Muscle of leg (tissue), 11 donors: ENCODE results near the gene SNX2. TPM values are rescaled to one million over a fixed set of nuclear protein-coding genes. Genes with fewer than 3 reads are reported as not detected.

Experiments used
- DNase-seq: peaks from one replicate; pipeline ENCODE4 v3.0.0; 2013
- H3K27ac ChIP-seq: one replicate; pipeline ENCODE4 v1.5.1; 2013; ENCODE audit warnings: mild to moderate bottlenecking, low read length, control low read depth
- H3K27me3 ChIP-seq: one replicate; pipeline ENCODE4 v1.6.1; 2013; ENCODE audit warnings: low read length; ENCODE audit not compliant: control insufficient read depth, insufficient read depth
- H3K36me3 ChIP-seq: one replicate; pipeline ENCODE4 v1.6.1; 2013; ENCODE audit warnings: low read length; ENCODE audit not compliant: control insufficient read depth, insufficient read depth
- H3K4me1 ChIP-seq: one replicate; pipeline ENCODE4 v1.6.1; 2013; ENCODE audit warnings: low read length; ENCODE audit not compliant: control insufficient read depth, insufficient read depth
- H3K4me3 ChIP-seq: one replicate; pipeline ENCODE4 v1.5.1; 2013; ENCODE audit warnings: low read length, control low read depth
- H3K9me3 ChIP-seq: replicated peaks from 2 replicates; pipeline ENCODE4 v1.6.1; 2013; ENCODE audit warnings: low read depth, low read length; ENCODE audit not compliant: control insufficient read depth
- WGBS: methylation state at CpG from one replicate; pipeline ENCODE4 v1.1.5; 2013; ENCODE audit warnings: missing lambda C conversion rate; ENCODE audit not compliant: insufficient coverage; 5-methylcytosine and 5-hydroxymethylcytosine counted together
- polyA plus RNA-seq, 8 donors: library from polyadenylated mRNA; unstranded; fragments of 120-200 nt; gene quantifications; one replicate each; pipeline versions ENCODE4 v1.2.1 to v1.2.3, GENCODE V29; 2013; ENCODE audit warnings: inconsistent platforms in 1 of 8, low replicate concordance in 1 of 8; ENCODE audit not compliant: insufficient read length in 8 of 8, insufficient read depth in 1 of 8
- total RNA-seq: library from RNA; stranded (reverse); fragments of 120-200 nt; gene quantifications from one replicate; pipeline ENCODE4 v1.2.4, GENCODE V29; 2013

SNX2 gene
- total and polyA plus RNA-seq, 9 donors, result 46.4 to 65.9 (median 51.6) TPM

DNA sequence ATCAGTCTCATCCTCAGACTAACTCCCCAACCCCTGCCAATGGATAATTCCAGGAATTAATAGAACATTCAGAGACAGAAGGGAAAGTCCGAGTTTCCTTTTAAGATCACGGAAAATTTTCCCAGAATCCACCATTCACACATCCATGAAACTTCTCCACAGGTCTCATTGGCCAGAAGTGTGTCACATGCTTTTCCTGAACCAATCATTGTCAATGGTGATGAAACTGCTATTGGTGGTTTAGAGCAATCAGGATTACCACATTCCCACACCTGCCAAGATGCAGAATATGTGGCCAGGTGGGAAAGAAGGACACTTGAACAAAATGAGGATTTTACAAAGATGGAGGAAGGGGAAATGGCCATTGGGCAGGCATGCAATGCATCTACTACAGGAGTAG is 29.3 kb upstream of the SNX2 start:
- H3K27ac ChIP-seq, result no peak overlapping the region
- no peaks in the 10 kb centered on the region for H3K27me3 ChIP-seq
- no peaks in the 10 kb centered on the region for H3K4me1 ChIP-seq
- H3K4me3 ChIP-seq, result no peak overlapping the region
- WGBS, result no CpG with 5 or more reads among the region's 2 CpGs
- no peak for DNase-seq
- H3K36me3 ChIP-seq, result no peaks in the 10 kb centered on the region
- no peaks in the 10 kb centered on the region for H3K9me3 ChIP-seq

- H3K4me3 ChIP-seq, result no peak overlapping the region
- H3K27me3 ChIP-seq, result no peaks in the 10 kb centered on the region
- no peak for DNase-seq
- no peaks in the 10 kb centered on the region for H3K9me3 ChIP-seq
- H3K4me1 ChIP-seq, result no peaks in the 10 kb centered on the region
- no peak overlapping the region for H3K27ac ChIP-seq
- no CpG with 5 or more reads among the region's 2 CpGs for WGBS
- no peaks in the 10 kb centered on the region for H3K36me3 ChIP-seq
Measured at GRCh38 chr5:122749886-122750285, 25.0 kb upstream of the SNX2 start.

- Histone ChIP-seq H3K4me1 (no peaks in the 10 kb centered on the region), H3K36me3 (no peaks in the 10 kb centered on the region), H3K4me3 (no peak overlapping the region), H3K27ac (no peak overlapping the region), H3K9me3 (no peaks in the 10 kb centered on the region), H3K27me3 (no peaks in the 10 kb centered on the region)
- WGBS, result 63% methylated on average over 6 of the region's 7 CpGs
- peak; percentile 61 for DNase-seq
Measured at GRCh38 chr5:122751293-122751782, 23.5 kb upstream of the SNX2 start.

- Histone ChIP-seq H3K36me3 (no peaks in the 10 kb centered on the region), H3K27me3 (no peaks in the 10 kb centered on the region), H3K27ac (no peak overlapping the region), H3K4me3 (no peak overlapping the region), H3K4me1 (no peaks in the 10 kb centered on the region), H3K9me3 (no peaks in the 10 kb centered on the region)
- no peak for DNase-seq
Measured at GRCh38 chr5:122753500-122753899, 21.4 kb upstream of the SNX2 start.

GRCh38 chr5:122755783-122756182 is 19.1 kb upstream of the SNX2 start:
- Histone ChIP-seq H3K4me3 (no peak overlapping the region), H3K36me3 (no peaks in the 10 kb centered on the region), H3K9me3 (no peaks in the 10 kb centered on the region), H3K4me1 (no peaks in the 10 kb centered on the region), H3K27me3 (no peaks in the 10 kb centered on the region), H3K27ac (no peak overlapping the region)
- DNase-seq, result no peak
- WGBS, result 100% methylated on average over 1 of the region's 2 CpGs

- Histone ChIP-seq H3K4me1 (no peaks in the 10 kb centered on the region), H3K9me3 (no peaks in the 10 kb centered on the region), H3K36me3 (no peaks in the 10 kb centered on the region), H3K27ac (no peak overlapping the region), H3K27me3 (no peaks in the 10 kb centered on the region), H3K4me3 (no peak overlapping the region)
- WGBS, result no CpG with 5 or more reads among the region's 2 CpGs
- peak; percentile 72 for DNase-seq
Measured at GRCh38 chr5:122756264-122756911, 18.5 kb upstream of the SNX2 start.

- H3K27me3 ChIP-seq, result no peaks in the 10 kb centered on the region
- no peak overlapping the region for H3K27ac ChIP-seq
- H3K9me3 ChIP-seq, result no peaks in the 10 kb centered on the region
- no peaks in the 10 kb centered on the region for H3K36me3 ChIP-seq
- WGBS, result no CpG with 5 or more reads among the region's 4 CpGs
- H3K4me3 ChIP-seq, result no peak overlapping the region
- no peaks in the 10 kb centered on the region for H3K4me1 ChIP-seq
- no peak for DNase-seq
Measured at GRCh38 chr5:122757285-122757684, 17.6 kb upstream of the SNX2 start.

DNA sequence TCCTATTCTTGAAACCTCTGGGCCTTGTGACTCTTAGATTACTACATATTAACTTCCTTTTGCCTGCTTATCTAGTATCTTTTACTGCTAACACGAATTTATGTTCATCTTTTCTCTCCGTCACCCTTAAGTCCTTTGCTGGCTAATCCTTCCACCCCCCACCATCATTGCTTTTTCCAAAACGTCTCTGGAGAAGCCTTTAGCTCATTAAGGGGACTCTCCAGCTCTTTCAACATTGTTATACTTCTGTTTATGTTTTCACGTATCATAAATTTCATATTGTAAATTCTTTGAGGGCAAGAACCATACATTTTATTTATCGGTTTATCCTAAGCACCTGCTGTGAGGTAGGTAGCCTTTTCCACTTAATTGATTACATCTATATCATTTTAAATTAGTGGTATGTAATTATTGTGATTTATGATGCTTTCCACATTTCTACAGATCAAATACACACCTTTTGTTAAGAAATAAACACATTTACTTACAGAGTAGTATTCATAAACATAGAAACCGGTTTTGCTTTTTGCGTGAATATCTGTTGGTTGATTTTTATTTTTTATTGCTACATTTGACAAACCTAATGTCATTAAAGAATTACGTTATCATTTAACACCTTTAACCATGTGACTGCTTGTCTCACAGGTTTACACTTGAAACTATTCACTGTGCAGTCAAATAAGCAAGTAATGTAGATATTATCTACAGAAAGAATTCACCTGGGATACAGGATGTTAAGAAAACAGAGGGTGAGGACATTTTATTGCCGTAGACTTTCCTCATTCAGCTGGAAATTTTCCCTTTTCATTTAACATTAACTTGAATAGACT is 15.4 kb upstream of the SNX2 start:
- 65% methylated on average over 3 of the region's 9 CpGs for WGBS
- H3K4me3 ChIP-seq, result no peak overlapping the region
- no peaks in the 10 kb centered on the region for H3K4me1 ChIP-seq
- no peak for DNase-seq
- no peaks in the 10 kb centered on the region for H3K27me3 ChIP-seq
- no peak overlapping the region for H3K27ac ChIP-seq
- no peaks in the 10 kb centered on the region for H3K9me3 ChIP-seq
- H3K36me3 ChIP-seq, result no peaks in the 10 kb centered on the region

DNA sequence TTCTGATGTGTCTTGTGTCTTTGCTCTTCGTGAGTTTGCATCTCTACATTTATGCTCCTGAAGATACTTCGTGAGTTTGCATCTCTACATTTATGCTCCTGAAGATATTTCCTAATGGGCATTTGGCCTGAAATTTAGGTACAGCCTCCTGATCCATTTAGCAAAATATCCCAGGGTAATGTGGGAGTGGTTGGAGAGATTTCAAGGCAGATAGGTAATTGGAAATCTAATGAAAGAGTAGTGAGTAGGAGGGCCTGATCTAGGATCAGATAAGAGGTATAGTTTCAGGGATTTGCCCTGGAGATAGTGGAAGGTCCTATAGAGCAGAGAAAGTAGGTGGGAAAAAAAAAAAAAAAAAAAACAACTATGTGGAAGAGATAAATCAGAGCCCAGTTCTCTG is 14.6 kb upstream of the SNX2 start:
- no peak overlapping the region for H3K27ac ChIP-seq
- no peak for DNase-seq

DNA sequence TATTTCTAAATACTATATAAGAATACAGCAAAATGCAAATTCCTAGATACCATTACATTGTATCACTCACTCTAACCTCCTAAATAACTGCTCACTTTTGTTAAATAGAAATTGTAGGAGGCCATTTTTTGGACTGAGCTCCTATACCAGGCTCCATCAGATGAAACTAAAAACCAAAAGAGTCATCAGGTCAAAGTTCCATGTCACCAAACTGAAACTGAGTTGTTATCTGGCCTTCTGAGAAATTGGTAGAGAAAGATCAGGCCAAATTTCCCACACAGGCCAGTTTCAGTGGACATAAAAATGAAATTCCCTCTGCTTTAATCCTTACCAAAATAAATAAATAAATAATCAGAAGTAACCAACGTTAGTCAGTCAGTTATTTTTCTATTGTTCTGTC is 13.8 kb upstream of the SNX2 start:
- Histone ChIP-seq H3K36me3 (no peaks in the 10 kb centered on the region), H3K4me3 (no peak overlapping the region), H3K4me1 (no peaks in the 10 kb centered on the region), H3K9me3 (no peaks in the 10 kb centered on the region), H3K27me3 (no peaks in the 10 kb centered on the region), H3K27ac (no peak overlapping the region)
- DNase-seq, result no peak
- no CpG with 5 or more reads among the region's 1 CpG for WGBS

More for the DNA sequence above, 14.6 kb upstream of the SNX2 start:
- no peaks in the 10 kb centered on the region for H3K36me3 ChIP-seq
- no CpG with 5 or more reads among the region's 2 CpGs for WGBS
- H3K4me3 ChIP-seq, result no peak overlapping the region
- no peaks in the 10 kb centered on the region for H3K27me3 ChIP-seq
- H3K4me1 ChIP-seq, result no peaks in the 10 kb centered on the region
- H3K9me3 ChIP-seq, result no peaks in the 10 kb centered on the region
